Thoracic aorta (tissue), 2 donors: ENCODE results near the gene GPS2. TPM values are rescaled to one million over a fixed set of nuclear protein-coding genes. Genes with fewer than 3 reads are reported as not detected.

Source experiments
- ATAC-seq: fragments of 150-250 bp; one replicate; pipeline ENCODE4 v1.8.0; 2017; ENCODE audit warnings: low read depth; ENCODE audit not compliant: insufficient number of reproducible peaks, low FRiP score
- DNase-seq: peaks from one replicate; pipeline ENCODE4 v3.0.0-alpha.2; 2020; ENCODE audit warnings: low spot score
- H3K27ac ChIP-seq, 2 donors: fragments of 200-600 bp; sonication (generic); 1 replicate in 1 of 2; 2 replicates in 1 of 2; pipeline ENCODE4 v1.5.1; 2016; ENCODE audit warnings: mild to moderate bottlenecking in 2 of 2, moderate library complexity in 2 of 2
- H3K27me3 ChIP-seq: fragments of 200-600 bp; sonication (generic); replicated peaks from 2 replicates; pipeline ENCODE4 v1.6.0; 2016; ENCODE audit warnings: mild to moderate bottlenecking; ENCODE audit not compliant: insufficient read depth
- H3K36me3 ChIP-seq: fragments of 200-600 bp; sonication (generic); one replicate; pipeline ENCODE4 v1.5.1; 2016
- H3K4me1 ChIP-seq, 2 donors: fragments of 200-600 bp; sonication (generic); 1 replicate in 1 of 2; 2 replicates in 1 of 2; pipeline versions ENCODE4 v1.5.1 to v1.6.0; 2016; ENCODE audit warnings: low read depth in 2 of 2, mild to moderate bottlenecking in 1 of 2; ENCODE audit not compliant: control insufficient read depth in 1 of 2
- H3K4me3 ChIP-seq: fragments of 200-600 bp; sonication (generic); 2 replicates; pipeline ENCODE4 v1.5.1; 2016; ENCODE audit warnings: mild to moderate bottlenecking
- H3K9me3 ChIP-seq: fragments of 200-600 bp; sonication (generic); 2 replicates; pipeline ENCODE4 v1.5.1; 2016
- CTCF ChIP-seq: fragments of 200-600 bp; sonication (generic); IDR thresholded peaks from one replicate; pipeline ENCODE4 v1.5.1; 2019; ENCODE audit warnings: antibody characterized with exemption
- total RNA-seq, 2 donors: library from RNA; depleted of rRNA; stranded (reverse); fragments of >200 nt; gene quantifications; one replicate each; pipeline versions ENCODE4 v1.1.0 to v1.2.3, GENCODE V29; 2016

Gene GPS2
- total RNA-seq, 2 donors from 2014 or later: 66.5 to 100.0 TPM

GRCh38 chr17:7280519-7281073 is 34.6 kb downstream of the GPS2 start:
- Histone ChIP-seq H3K4me3 (peak overlapping the region; percentile 73), H3K9me3 (no peaks in the 10 kb centered on the region), H3K36me3 (no peaks in the 10 kb centered on the region), H3K27ac (peak overlapping the region; percentile 82 to 90), H3K27me3 (no peaks in the 10 kb centered on the region), H3K4me1 (peaks cover 13 to 26% of the 10 kb centered on the region in 2 donors)
- DNase-seq (peak; percentile 33), ATAC-seq (peak; percentile 37)
- TF ChIP-seq CTCF: peak; percentile 88

GRCh38 chr17:7279448-7279847 is 35.7 kb downstream of the GPS2 start:
- H3K27ac ChIP-seq: no peak overlapping the region
- TF ChIP-seq CTCF: no peak
- H3K9me3 ChIP-seq: no peaks in the 10 kb centered on the region
- H3K4me1 ChIP-seq: peaks cover 13 to 26% of the 10 kb centered on the region in 2 donors
- no peak for DNase-seq
- H3K27me3 ChIP-seq: no peaks in the 10 kb centered on the region
- H3K4me3 ChIP-seq: no peak overlapping the region
- no peak for ATAC-seq
- no peaks in the 10 kb centered on the region for H3K36me3 ChIP-seq

- no peak overlapping the region for H3K27ac ChIP-seq
- peaks cover 4 to 16% of the 10 kb centered on the region in 2 donors for H3K4me1 ChIP-seq
- H3K27me3 ChIP-seq: peaks cover 9% of the 10 kb centered on the region
- no peak for TF ChIP-seq CTCF
- DNase-seq (no peak), ATAC-seq (no peak)
- H3K36me3 ChIP-seq: no peaks in the 10 kb centered on the region
- H3K9me3 ChIP-seq: no peaks in the 10 kb centered on the region
- no peak overlapping the region for H3K4me3 ChIP-seq
These were observed 48.4 kb downstream of the GPS2 start for GRCh38 chr17:7266784-7267183.

- H3K27me3 ChIP-seq: peaks cover 12% of the 10 kb centered on the region
These were observed 51.4 kb downstream of the GPS2 start for GRCh38 chr17:7263801-7264078.

More at GRCh38 chr17:7263801-7264078, 51.4 kb downstream of the GPS2 start:
- no peak for TF ChIP-seq CTCF
- Histone ChIP-seq H3K4me3 (peak overlapping the region; percentile 75), H3K9me3 (no peaks in the 10 kb centered on the region), H3K36me3 (peaks cover 7% of the 10 kb centered on the region), H3K4me1 (peaks cover 11 to 25% of the 10 kb centered on the region in 2 donors), H3K27ac (no peak overlapping the region)
- DNase-seq: no peak
- no peak for ATAC-seq
